ENCODE measurements around the gene CRABP2.

DNA sequence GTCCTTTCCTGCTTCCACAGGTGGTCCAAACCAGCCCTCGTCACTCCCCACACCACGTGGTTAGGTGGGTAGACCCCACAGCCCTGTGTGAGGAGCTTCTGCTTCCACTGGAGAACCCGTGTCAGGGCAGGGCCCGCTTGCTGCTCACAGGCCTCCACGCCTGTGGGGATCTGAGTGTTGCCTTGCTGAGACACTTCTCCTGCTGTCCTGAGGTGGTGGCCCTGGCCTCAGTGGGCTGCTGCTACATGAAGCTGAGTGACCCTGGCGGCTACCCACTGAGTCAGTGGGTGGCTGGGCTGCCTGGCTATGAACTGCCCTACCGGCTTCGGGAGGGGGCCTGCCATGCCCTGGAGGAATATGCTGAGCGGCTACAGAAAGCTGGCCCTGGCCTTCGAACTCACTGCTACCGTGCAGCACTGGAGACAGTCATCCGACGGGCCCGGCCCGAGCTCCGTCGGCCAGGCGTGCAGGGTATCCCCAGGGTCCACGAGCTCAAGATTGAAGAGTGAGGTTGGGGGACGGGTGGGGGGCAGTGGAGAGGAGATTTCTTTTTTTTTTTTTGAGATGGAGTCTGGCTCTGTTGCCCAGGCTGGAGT lies 28.7 kb upstream of the CRABP2 start:
- TF ChIP-seq, protein P1, sequence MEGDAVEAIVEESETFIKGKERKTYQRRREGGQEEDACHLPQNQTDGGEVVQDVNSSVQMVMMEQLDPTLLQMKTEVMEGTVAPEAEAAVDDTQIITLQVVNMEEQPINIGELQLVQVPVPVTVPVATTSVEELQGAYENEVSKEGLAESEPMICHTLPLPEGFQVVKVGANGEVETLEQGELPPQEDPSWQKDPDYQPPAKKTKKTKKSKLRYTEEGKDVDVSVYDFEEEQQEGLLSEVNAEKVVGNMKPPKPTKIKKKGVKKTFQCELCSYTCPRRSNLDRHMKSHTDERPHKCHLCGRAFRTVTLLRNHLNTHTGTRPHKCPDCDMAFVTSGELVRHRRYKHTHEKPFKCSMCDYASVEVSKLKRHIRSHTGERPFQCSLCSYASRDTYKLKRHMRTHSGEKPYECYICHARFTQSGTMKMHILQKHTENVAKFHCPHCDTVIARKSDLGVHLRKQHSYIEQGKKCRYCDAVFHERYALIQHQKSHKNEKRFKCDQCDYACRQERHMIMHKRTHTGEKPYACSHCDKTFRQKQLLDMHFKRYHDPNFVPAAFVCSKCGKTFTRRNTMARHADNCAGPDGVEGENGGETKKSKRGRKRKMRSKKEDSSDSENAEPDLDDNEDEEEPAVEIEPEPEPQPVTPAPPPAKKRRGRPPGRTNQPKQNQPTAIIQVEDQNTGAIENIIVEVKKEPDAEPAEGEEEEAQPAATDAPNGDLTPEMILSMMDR (IDR thresholded peaks at IDR 0.05; ENCODE audit: low read length), result no peak
- TF ChIP-seq EZH2 (IDR thresholded peaks at IDR 0.05; ENCODE audit: borderline replicate concordance, low read length), result no peak
